HG03039 (cell line): Measurements from ENCODE around the gene DNAH2.

Experiments
- ATAC-seq: cut with Tn5 transposase; IDR thresholded peaks from one replicate; pipeline ENCODE4 v1.9.1; 2021; ENCODE audit warnings: mild to moderate bottlenecking, moderate library complexity; ENCODE audit not compliant: unreplicated experiment

The DNAH2 gene

GRCh38 chr17:7817643-7817964, 100.1 kb downstream of the DNAH2 start:
- no peak for ATAC-seq

- ATAC-seq = no peak
Measured at GRCh38 chr17:7818026-7818425, 100.5 kb downstream of the DNAH2 start.

- ATAC-seq = no peak
Measured at GRCh38 chr17:7818746-7819645, 101.5 kb downstream of the DNAH2 start.

- ATAC-seq = no peak
Measured at GRCh38 chr17:7820231-7820630, 102.7 kb downstream of the DNAH2 start.

GRCh38 chr17:7822126-7822525, 104.6 kb downstream of the DNAH2 start:
- ATAC-seq = no peak

GRCh38 chr17:7823581-7824001, 106.0 kb downstream of the DNAH2 start:
- no peak for ATAC-seq

- ATAC-seq = no peak
Measured at GRCh38 chr17:7824021-7824924, 106.7 kb downstream of the DNAH2 start.

GRCh38 chr17:7825206-7825990, 107.9 kb downstream of the DNAH2 start:
- no peak for ATAC-seq

GRCh38 chr17:7830616-7831015, 113.1 kb downstream of the DNAH2 start:
- no peak for ATAC-seq

GRCh38 chr17:7831233-7831632, 113.7 kb downstream of the DNAH2 start:
- ATAC-seq = no peak

- ATAC-seq = no peak
Measured at GRCh38 chr17:7832431-7832830, 114.9 kb downstream of the DNAH2 start.

- ATAC-seq = no peak
Measured at GRCh38 chr17:7833011-7833794, 115.7 kb downstream of the DNAH2 start.

- ATAC-seq = peak; percentile 36
Measured at GRCh38 chr17:7833795-7834541, 116.4 kb downstream of the DNAH2 start, which contains the start of gene KDM6B. Gene KDM6B (plus strand): TSS chr17:7834217. CDS start chr17:7845555, 11,338 bp downstream.

- no peak for ATAC-seq
Measured at GRCh38 chr17:7834542-7834956, 117.0 kb downstream of the DNAH2 start.

GRCh38 chr17:7834957-7835813, 117.6 kb downstream of the DNAH2 start:
- ATAC-seq = peak; percentile 39

- ATAC-seq = peak; percentile 26
Measured at GRCh38 chr17:7835814-7836595, 118.5 kb downstream of the DNAH2 start.

- ATAC-seq = no peak
Measured at GRCh38 chr17:7836596-7837407, 119.3 kb downstream of the DNAH2 start.
